Measurements from ENCODE around the gene SUPT5H.

The SUPT5H gene

GRCh38 chr19:39406656-39407409, 38.5 kb upstream of the SUPT5H start, which contains the start of gene ZFP36:
TSS of gene ZFP36 (plus strand) at chr19:39406847. CDS start at chr19:39406905, 58 bp downstream.
- TF ChIP-seq OSR1 (CRISPR knock-in tag; IDR thresholded peaks at IDR 0.05) (no peak), ARNTL (CRISPR knock-in tag; IDR thresholded peaks at IDR 0.05; ENCODE audit: borderline replicate concordance, low read depth) (no peak), SNAI2 (CRISPR knock-in tag; IDR thresholded peaks at IDR 0.05) (no peak), ZNF70 (CRISPR knock-in tag; IDR thresholded peaks at IDR 0.05) (no peak), ESRRG (CRISPR knock-in tag; IDR thresholded peaks at IDR 0.05) (no peak), RARB (CRISPR knock-in tag; IDR thresholded peaks at IDR 0.05) (peak; percentile 53; the same call in 1 of the 2 replicates), TSHZ2 (CRISPR knock-in tag; IDR thresholded peaks at IDR 0.05) (no peak), ZFP30 (CRISPR knock-in tag; IDR thresholded peaks at IDR 0.05) (no peak), ZC3H10 (CRISPR knock-in tag; IDR thresholded peaks at IDR 0.05) (peak; percentile 47; the same call in 1 of the 2 replicates), BACH2 (CRISPR knock-in tag; IDR thresholded peaks at IDR 0.05; ENCODE audit: borderline replicate concordance) (no peak), ISL1 (CRISPR knock-in tag; IDR thresholded peaks at IDR 0.05) (no peak), CSDC2 (CRISPR knock-in tag; IDR thresholded peaks at IDR 0.05) (no peak), PPARA (CRISPR knock-in tag; IDR thresholded peaks at IDR 0.05; ENCODE audit: borderline replicate concordance) (no peak), PATZ1 (CRISPR knock-in tag; IDR thresholded peaks at IDR 0.05; ENCODE audit: borderline replicate concordance) (peak; percentile 57; the same call in 1 of the 2 replicates), TOX (CRISPR knock-in tag; IDR thresholded peaks at IDR 0.05; ENCODE audit: borderline replicate concordance) (peak; percentile 32; the same call in 1 of the 2 replicates)
- TF ChIP-seq, protein P1, sequence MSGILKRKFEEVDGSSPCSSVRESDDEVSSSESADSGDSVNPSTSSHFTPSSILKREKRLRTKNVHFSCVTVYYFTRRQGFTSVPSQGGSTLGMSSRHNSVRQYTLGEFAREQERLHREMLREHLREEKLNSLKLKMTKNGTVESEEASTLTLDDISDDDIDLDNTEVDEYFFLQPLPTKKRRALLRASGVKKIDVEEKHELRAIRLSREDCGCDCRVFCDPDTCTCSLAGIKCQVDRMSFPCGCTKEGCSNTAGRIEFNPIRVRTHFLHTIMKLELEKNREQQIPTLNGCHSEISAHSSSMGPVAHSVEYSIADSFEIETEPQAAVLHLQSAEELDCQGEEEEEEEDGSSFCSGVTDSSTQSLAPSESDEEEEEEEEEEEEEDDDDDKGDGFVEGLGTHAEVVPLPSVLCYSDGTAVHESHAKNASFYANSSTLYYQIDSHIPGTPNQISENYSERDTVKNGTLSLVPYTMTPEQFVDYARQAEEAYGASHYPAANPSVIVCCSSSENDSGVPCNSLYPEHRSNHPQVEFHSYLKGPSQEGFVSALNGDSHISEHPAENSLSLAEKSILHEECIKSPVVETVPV (CRISPR knock-in tag; IDR thresholded peaks at IDR 0.05): no peak
- peak; percentile 24 for ATAC-seq

DNA sequence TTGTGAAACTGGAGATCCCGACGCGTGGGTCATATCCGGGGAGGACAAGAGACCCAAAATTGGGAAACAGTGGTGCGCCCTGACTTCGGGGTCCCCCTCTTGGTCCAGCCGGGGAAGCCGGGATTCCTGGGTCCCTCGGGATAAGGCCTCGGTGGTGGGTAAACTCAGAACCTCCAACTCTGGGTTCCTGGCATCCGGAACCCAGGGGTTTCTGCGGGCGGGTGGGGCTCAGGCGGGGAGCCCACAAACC, 38.0 kb upstream of the SUPT5H start:
- TF ChIP-seq BACH2 (CRISPR knock-in tag; IDR thresholded peaks at IDR 0.05; ENCODE audit: borderline replicate concordance): no peak
- no peak for ATAC-seq

DNA sequence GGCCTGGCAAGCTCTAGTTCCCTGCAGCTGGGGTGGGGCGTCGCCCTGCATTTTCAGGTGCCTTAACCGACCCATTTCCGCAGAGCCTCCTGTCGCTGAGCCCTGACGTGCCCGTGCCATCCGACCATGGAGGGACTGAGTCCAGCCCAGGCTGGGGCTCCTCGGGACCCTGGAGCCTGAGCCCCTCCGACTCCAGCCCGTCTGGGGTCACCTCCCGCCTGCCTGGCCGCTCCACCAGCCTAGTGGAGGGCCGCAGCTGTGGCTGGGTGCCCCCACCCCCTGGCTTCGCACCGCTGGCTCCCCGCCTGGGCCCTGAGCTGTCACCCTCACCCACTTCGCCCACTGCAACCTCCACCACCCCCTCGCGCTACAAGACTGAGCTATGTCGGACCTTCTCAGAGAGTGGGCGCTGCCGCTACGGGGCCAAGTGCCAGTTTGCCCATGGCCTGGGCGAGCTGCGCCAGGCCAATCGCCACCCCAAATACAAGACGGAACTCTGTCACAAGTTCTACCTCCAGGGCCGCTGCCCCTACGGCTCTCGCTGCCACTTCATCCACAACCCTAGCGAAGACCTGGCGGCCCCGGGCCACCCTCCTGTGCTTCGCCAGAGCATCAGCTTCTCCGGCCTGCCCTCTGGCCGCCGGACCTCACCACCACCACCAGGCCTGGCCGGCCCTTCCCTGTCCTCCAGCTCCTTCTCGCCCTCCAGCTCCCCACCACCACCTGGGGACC, 37.6 kb upstream of the SUPT5H start:
- no peak for ATAC-seq
- TF ChIP-seq TCF4 (CRISPR knock-in tag; IDR thresholded peaks at IDR 0.05; ENCODE audit: borderline replicate concordance): no peak
- TF ChIP-seq TSHZ2 (CRISPR knock-in tag; IDR thresholded peaks at IDR 0.05): no peak
- TF ChIP-seq ISL1 (CRISPR knock-in tag; IDR thresholded peaks at IDR 0.05): no peak
- TF ChIP-seq ARNTL (CRISPR knock-in tag; IDR thresholded peaks at IDR 0.05; ENCODE audit: borderline replicate concordance, low read depth): no peak
- no peak for TF ChIP-seq PATZ1 (CRISPR knock-in tag; IDR thresholded peaks at IDR 0.05; ENCODE audit: borderline replicate concordance)
- TF ChIP-seq PPARA (CRISPR knock-in tag; IDR thresholded peaks at IDR 0.05; ENCODE audit: borderline replicate concordance): no peak
- no peak for TF ChIP-seq ZNF70 (CRISPR knock-in tag; IDR thresholded peaks at IDR 0.05)
- no peak for TF ChIP-seq CREB5 (CRISPR knock-in tag; IDR thresholded peaks at IDR 0.05; ENCODE audit: low read depth)
- no peak for TF ChIP-seq ZNF8 (CRISPR knock-in tag; IDR thresholded peaks at IDR 0.05)
- no peak for TF ChIP-seq RARB (CRISPR knock-in tag; IDR thresholded peaks at IDR 0.05)
- TF ChIP-seq ZFP3 (CRISPR knock-in tag; IDR thresholded peaks at IDR 0.05): no peak
- no peak for TF ChIP-seq ESRRG (CRISPR knock-in tag; IDR thresholded peaks at IDR 0.05)
- no peak for TF ChIP-seq OSR1 (CRISPR knock-in tag; IDR thresholded peaks at IDR 0.05)
- no peak for TF ChIP-seq ZC3H10 (CRISPR knock-in tag; IDR thresholded peaks at IDR 0.05)
- TF ChIP-seq GLIS3 (CRISPR knock-in tag; IDR thresholded peaks at IDR 0.05): no peak
- TF ChIP-seq BACH2 (CRISPR knock-in tag; IDR thresholded peaks at IDR 0.05; ENCODE audit: borderline replicate concordance): no peak
